Sigmoid colon (tissue), 7 donors: ENCODE data around the gene PSMA1. TPM values are rescaled to one million over a fixed set of nuclear protein-coding genes. Genes with fewer than 3 reads are reported as not detected.

ENCODE experiments used
- DNase-seq: peaks from one replicate; pipeline ENCODE4 v3.0.0-alpha.2; 2019
- H3K27ac ChIP-seq, 4 donors: fragments of 200-600 bp; sonication (generic); one replicate each; pipeline ENCODE4 v1.5.1; 2016 to 2019; ENCODE audit warnings: mild to moderate bottlenecking in 1 of 4
- H3K27me3 ChIP-seq, 3 donors: fragments of 200-600 bp; sonication (generic); one replicate each; pipeline ENCODE4 v1.5.1; 2019; ENCODE audit warnings: mild to moderate bottlenecking in 1 of 3
- H3K36me3 ChIP-seq, 4 donors: fragments of 200-600 bp; sonication (generic); one replicate each; pipeline ENCODE4 v1.5.1; 2016 to 2019
- H3K4me1 ChIP-seq, 4 donors: fragments of 200-600 bp; sonication (generic); one replicate each; pipeline ENCODE4 v1.5.1; 2017 to 2019
- H3K4me3 ChIP-seq, 4 donors: fragments of 200-600 bp; sonication (generic); one replicate each; pipeline ENCODE4 v1.5.1; 2017 to 2019; ENCODE audit warnings: mild to moderate bottlenecking in 2 of 4, moderate library complexity in 1 of 4
- H3K9me3 ChIP-seq, 4 donors: fragments of 200-600 bp in 3 of 4; sonication (generic) in 3 of 4; one replicate each; pipeline versions ENCODE4 v1.5.1 to v1.6.1; 2013 to 2019
- EP300 ChIP-seq, 4 donors: sonication (generic); formaldehyde crosslinking; IDR thresholded peaks; one replicate each; pipeline ENCODE4 v1.6.1; 2017; ENCODE audit warnings: antibody characterized with exemption in 4 of 4
- POLR2A ChIP-seq, 2 donors: fragments of 450-650 bp; IDR thresholded peaks; one replicate each; pipeline ENCODE4 v1.6.1; 2016; ENCODE audit warnings: antibody characterized with exemption in 2 of 2, mild to moderate bottlenecking in 2 of 2, moderate library complexity in 2 of 2
- POLR2AphosphoS5 ChIP-seq, 4 donors: sonication (generic); formaldehyde crosslinking; IDR thresholded peaks; one replicate each; pipeline ENCODE4 v1.6.1; 2017; ENCODE audit warnings: antibody characterized with exemption in 4 of 4
- WGBS, 2 donors: extraction: QIAGEN DNeasy Blood & Tissue Kit; methylation state at CpG; one replicate each; pipeline ENCODE4 v1.1.7; 2013; 5-methylcytosine and 5-hydroxymethylcytosine counted together
- intact Hi-C: fragments of 100-400 bp; cut with DNase I; formaldehyde crosslinking; loops from one replicate; pipeline ENCODE4 v1.15.1; 2023
- polyA plus RNA-seq, 3 donors: library from polyadenylated mRNA; stranded (reverse); fragments of 200-250 nt; gene quantifications; one replicate each; pipeline ENCODE4 v1.2.3, GENCODE V29; 2013
- small RNA-seq, 3 donors: library from RNA; depleted of rRNA; stranded (forward); fragments of <200 nt; gene quantifications; one replicate each; pipeline ENCODE3, GENCODE V24; 2016
- total RNA-seq, 4 donors: library from RNA; depleted of rRNA; stranded (reverse); fragments of >200 nt; gene quantifications; one replicate each; pipeline ENCODE4 v1.1.0, GENCODE V29; 2016
- TF ChIP-seq, protein P1 (sequence below), 4 experiments: fragments of 450-650 bp in 3 of 4; fragments of 200-600 bp in 1 of 4; IDR thresholded peaks; one replicate each; pipeline ENCODE4 v1.5.1; 2016 to 2019; ENCODE audit warnings: antibody characterized with exemption in 4 of 4, mild to moderate bottlenecking in 3 of 4, moderate library complexity in 2 of 4
- donor health status: healthy with polysubstance abuse.
- donor health status: Bipolar disorder and iron deficiency.
- donor health status: healthy.

The PSMA1 gene
- total and polyA plus RNA-seq, 7 donors, result 109 to 170 (median 137) TPM

DNA sequence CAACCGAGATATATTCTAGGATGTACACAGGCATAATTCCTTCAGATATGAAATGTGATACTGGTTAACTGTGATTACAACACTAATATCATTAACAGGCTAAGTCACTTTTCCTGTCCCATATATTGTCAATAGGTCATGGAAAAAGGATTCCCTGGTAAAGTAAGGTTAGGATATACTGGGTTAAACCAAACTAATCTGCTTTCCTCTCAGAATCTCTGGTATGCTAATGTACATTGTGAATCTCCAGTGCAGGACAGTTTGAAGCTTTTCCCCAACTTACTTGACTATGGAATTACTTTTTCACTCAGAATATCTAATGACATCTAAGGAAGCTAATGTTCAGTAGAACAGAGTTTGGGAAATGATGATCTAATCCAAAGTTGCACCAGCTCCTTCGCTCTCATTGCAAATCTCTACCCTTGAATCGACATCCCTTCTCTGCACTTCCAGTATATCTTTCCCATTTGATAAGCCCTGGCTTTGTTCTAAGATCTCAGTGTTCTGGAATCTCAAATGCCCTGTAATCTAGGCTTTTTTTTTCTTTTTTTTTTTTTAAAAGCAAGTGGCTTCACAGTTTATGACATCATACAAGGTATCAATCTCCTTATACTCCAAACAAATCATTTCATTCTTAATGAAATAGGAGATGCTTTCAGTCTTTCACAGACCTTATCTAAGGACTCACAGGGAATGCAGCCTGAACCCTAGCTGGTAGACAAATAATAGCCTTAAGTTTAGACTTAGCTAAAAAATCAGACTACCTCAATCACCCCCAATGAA is 64.3 kb downstream of the PSMA1 start:
- 89 to 91% methylated on average over 3 of the region's 3 CpGs for WGBS, 2 donors
- no peak for TF ChIP-seq POLR2AphosphoS5 (IDR thresholded peaks at IDR 0.05)
- no peak for TF ChIP-seq POLR2A (IDR thresholded peaks at IDR 0.05)
- TF ChIP-seq EP300 (IDR thresholded peaks at IDR 0.05), result no peak
- TF ChIP-seq, protein P1, sequence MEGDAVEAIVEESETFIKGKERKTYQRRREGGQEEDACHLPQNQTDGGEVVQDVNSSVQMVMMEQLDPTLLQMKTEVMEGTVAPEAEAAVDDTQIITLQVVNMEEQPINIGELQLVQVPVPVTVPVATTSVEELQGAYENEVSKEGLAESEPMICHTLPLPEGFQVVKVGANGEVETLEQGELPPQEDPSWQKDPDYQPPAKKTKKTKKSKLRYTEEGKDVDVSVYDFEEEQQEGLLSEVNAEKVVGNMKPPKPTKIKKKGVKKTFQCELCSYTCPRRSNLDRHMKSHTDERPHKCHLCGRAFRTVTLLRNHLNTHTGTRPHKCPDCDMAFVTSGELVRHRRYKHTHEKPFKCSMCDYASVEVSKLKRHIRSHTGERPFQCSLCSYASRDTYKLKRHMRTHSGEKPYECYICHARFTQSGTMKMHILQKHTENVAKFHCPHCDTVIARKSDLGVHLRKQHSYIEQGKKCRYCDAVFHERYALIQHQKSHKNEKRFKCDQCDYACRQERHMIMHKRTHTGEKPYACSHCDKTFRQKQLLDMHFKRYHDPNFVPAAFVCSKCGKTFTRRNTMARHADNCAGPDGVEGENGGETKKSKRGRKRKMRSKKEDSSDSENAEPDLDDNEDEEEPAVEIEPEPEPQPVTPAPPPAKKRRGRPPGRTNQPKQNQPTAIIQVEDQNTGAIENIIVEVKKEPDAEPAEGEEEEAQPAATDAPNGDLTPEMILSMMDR (IDR thresholded peaks at IDR 0.05), result no peak
- Histone ChIP-seq H3K4me1 (peaks cover 0 to 4% (median 0%) of the 10 kb centered on the region in 4 donors), H3K36me3 (peaks cover 8 to 71% (median 13%) of the 10 kb centered on the region in 4 donors), H3K27me3 (no peaks in the 10 kb centered on the region), H3K9me3 (no peaks in the 10 kb centered on the region), H3K4me3 (no peak overlapping the region), H3K27ac (no peak overlapping the region)
- intact Hi-C loops, result loop anchor here (2.0 to 10.0 kb wide), 2 partner anchors 71 to 155 kb away; no protein-coding TSS in a partner anchor
- no peak for DNase-seq

Small RNAs within 50 kb of the gene (small RNA-seq; reads per million reads assigned to genes)
- gene RNU7-49P, result 0 reads per million in 3 donors

Other genes with a start within 250 kb of the PSMA1 start
- gene RRAS2, start 161.2 kb downstream of the PSMA1 start, total RNA-seq, result 10 to 100 TPM; 31.1 to 48.5 (median 40.4) TPM
- gene RRAS2, start 161.2 kb downstream of the PSMA1 start, polyA plus RNA-seq, result 10 to 100 TPM; 15.5 to 27.3 (median 25.8) TPM
- 100 to 1,000 TPM in 1 of 4 donors, 10 to 100 TPM in 3; 70.2 to 103 (median 76.3) TPM for gene COPB1, start 20.6 kb downstream of the PSMA1 start, total RNA-seq
- 10 to 100 TPM; 54.6 to 65.5 (median 57.7) TPM for gene COPB1, start 20.6 kb downstream of the PSMA1 start, polyA plus RNA-seq
- 100 to 1,000 TPM in 2 of 4 donors, 10 to 100 TPM in 2; 78.3 to 132 (median 93.4) TPM for gene PDE3B, start 123.4 kb upstream of the PSMA1 start, total RNA-seq
- gene PDE3B, start 123.4 kb upstream of the PSMA1 start, polyA plus RNA-seq, result 10 to 100 TPM in 1 of 3 donors, 1 to 10 TPM in 2; 1.2 to 13.5 (median 2.4) TPM